IMR-90 (cell line): ENCODE measurements around the gene PLXNC1. TPM values are rescaled to one million over a fixed set of nuclear protein-coding genes. Genes with fewer than 3 reads are reported as not detected.

Experiments used
- ATAC-seq: fragments of 200-7000 bp; cut with Tn5 transposase; 2 replicates; pipeline ENCODE4 v1.9.1; 2020; ENCODE audit warnings: low read depth, mild to moderate bottlenecking, moderate library complexity
- BruUV-seq: library from RNA; stranded (reverse); fragments of 400-500 nt; replicated peaks from 2 replicates; lab custom pipeline; 2021; lab: Mats Ljungman, UMichigan
- CTCF ChIA-PET: fragments of 300-600 bp; formaldehyde crosslinking; extraction: SDS; loops from one replicate; lab custom pipeline; 2021; ENCODE audit warnings: antibody characterized with exemption; lab: Yijun Ruan, JAX
- POLR2A ChIA-PET: fragments of 300-600 bp; sonication (Branson Sonifier 250); formaldehyde crosslinking; loops from one replicate; lab custom pipeline; 2022; ENCODE audit warnings: antibody characterized with exemption; ENCODE audit not compliant: unreplicated experiment; lab: Charles Lee
- DNase-seq: peaks from one replicate; pipeline ENCODE4 v3.0.0; 2013
- H2AFZ ChIP-seq: replicated peaks from 2 replicates; pipeline ENCODE3; 2013; ENCODE audit warnings: low read length, mild to moderate bottlenecking; ENCODE audit not compliant: poor library complexity
- H2AK5ac ChIP-seq: 2 replicates; pipeline ENCODE4 v1.6.1; 2013; ENCODE audit warnings: low read depth, low read length, inconsistent platforms
- H2AK9ac ChIP-seq: replicated peaks from 2 replicates; pipeline ENCODE3; 2013; ENCODE audit warnings: mild to moderate bottlenecking, low read depth, low read length, moderate library complexity; ENCODE audit not compliant: poor library complexity
- H2BK120ac ChIP-seq: 2 replicates; pipeline ENCODE4 v1.6.1; 2013; ENCODE audit warnings: low read depth, low read length, inconsistent platforms
- H2BK15ac ChIP-seq: 3 replicates; pipeline ENCODE4 v1.6.1; 2013; ENCODE audit warnings: low read depth, low read length, inconsistent platforms
- H2BK20ac ChIP-seq: 2 replicates; pipeline ENCODE4 v1.6.1; 2013; ENCODE audit warnings: low read depth, mild to moderate bottlenecking, inconsistent platforms, low read length, moderate library complexity
- H2BK5ac ChIP-seq: 2 replicates; pipeline ENCODE4 v1.6.1; 2013; ENCODE audit warnings: mild to moderate bottlenecking, low read depth, low read length, inconsistent platforms; ENCODE audit not compliant: poor library complexity, severe bottlenecking
- H3K14ac ChIP-seq: replicated peaks from 2 replicates; pipeline ENCODE4 v1.6.1; 2013; ENCODE audit warnings: low read depth, low read length, inconsistent platforms
- H3K18ac ChIP-seq: 2 replicates; pipeline ENCODE4 v1.6.1; 2013; ENCODE audit warnings: low read depth, low read length, control low read depth
- H3K23ac ChIP-seq: 2 replicates; pipeline ENCODE4 v1.6.1; 2013; ENCODE audit warnings: low read depth, low read length, inconsistent platforms
- H3K27ac ChIP-seq: 2 replicates; pipeline ENCODE4 v1.5.1; 2013; ENCODE audit warnings: mild to moderate bottlenecking, control low read depth, low read length; ENCODE audit not compliant: insufficient read depth
- H3K27me3 ChIP-seq: 2 replicates; pipeline ENCODE4 v1.6.1; 2013; ENCODE audit warnings: low read length; ENCODE audit not compliant: control insufficient read depth, insufficient read depth
- H3K36me3 ChIP-seq: 2 replicates; pipeline ENCODE4 v1.6.1; 2013; ENCODE audit warnings: low read length, mixed read lengths; ENCODE audit not compliant: control insufficient read depth, insufficient read depth
- H3K4ac ChIP-seq: 2 replicates; pipeline ENCODE4 v1.6.1; 2013; ENCODE audit warnings: low read depth, low read length, inconsistent platforms
- H3K4me1 ChIP-seq: 2 replicates; pipeline ENCODE4 v1.6.1; 2013; ENCODE audit warnings: low read length, mixed read lengths; ENCODE audit not compliant: control insufficient read depth, insufficient read depth
- H3K4me2 ChIP-seq: 2 replicates; pipeline ENCODE4 v1.6.1; 2013; ENCODE audit warnings: low read depth, mild to moderate bottlenecking, control low read depth, low read length, moderate library complexity
- H3K4me3 ChIP-seq: 2 replicates; pipeline ENCODE4 v1.5.1; 2013; ENCODE audit warnings: low read depth, mild to moderate bottlenecking, control low read depth, low read length, moderate library complexity; ENCODE audit not compliant: insufficient read depth
- H3K56ac ChIP-seq: 2 replicates; pipeline ENCODE4 v1.6.1; 2013; ENCODE audit warnings: low read length, inconsistent platforms; ENCODE audit not compliant: insufficient read depth; ENCODE audit errors: extremely low read depth
- H3K79me1 ChIP-seq, 2 experiments: 2 replicates each; pipeline ENCODE4 v1.6.1; 2013; ENCODE audit warnings: low read length in 2 of 2, inconsistent platforms in 1 of 2, low read depth in 1 of 2
- H3K9ac ChIP-seq: 2 replicates; pipeline ENCODE4 v1.6.1; 2013; ENCODE audit warnings: low read depth, low read length, control low read depth
- H3K9me1 ChIP-seq: 2 replicates; pipeline ENCODE4 v1.6.1; 2013; ENCODE audit warnings: low read length, inconsistent platforms; ENCODE audit not compliant: insufficient read depth
- H3K9me3 ChIP-seq: 2 replicates; pipeline ENCODE4 v1.6.1; 2013; ENCODE audit warnings: low read length; ENCODE audit not compliant: control insufficient read depth, insufficient read depth
- H4K20me1 ChIP-seq: 2 replicates; pipeline ENCODE4 v1.6.1; 2013; ENCODE audit warnings: low read length, inconsistent platforms; ENCODE audit not compliant: insufficient read depth
- H4K5ac ChIP-seq: 2 replicates; pipeline ENCODE4 v1.6.1; 2013; ENCODE audit warnings: mild to moderate bottlenecking, low read depth, low read length, control low read depth
- H4K8ac ChIP-seq, 2 experiments: 2 replicates each; pipeline ENCODE4 v1.6.1; 2013; ENCODE audit warnings: low read depth in 2 of 2, low read length in 2 of 2, control low read depth in 1 of 2, inconsistent platforms in 1 of 2
- H4K91ac ChIP-seq: 2 replicates; pipeline ENCODE4 v1.6.1; 2013; ENCODE audit warnings: low read depth, low read length, inconsistent platforms; ENCODE audit not compliant: insufficient read depth
- MXI1 ChIP-seq: IDR thresholded peaks from 2 replicates; pipeline ENCODE4 v1.6.1; 2012; ENCODE audit warnings: low read depth, mild to moderate bottlenecking, low read length, moderate library complexity, borderline replicate concordance
- WGBS, 2 experiments: methylation state at CpG; one replicate each; pipeline versions ENCODE4 v1.1.5 to v1.1.7; 2013; ENCODE audit warnings: missing lambda C conversion rate in 2 of 2; ENCODE audit not compliant: insufficient read length in 1 of 2; ENCODE audit errors: extremely low coverage in 2 of 2; 5-methylcytosine and 5-hydroxymethylcytosine counted together
- dilution Hi-C: fragments of 300-500 bp; cut with HindIII; formaldehyde crosslinking; loops from one replicate; pipeline ENCODE4 v1.14.3; 2018; ENCODE audit warnings: low sequenced_read_pairs; ENCODE audit not compliant: unreplicated experiment
- in situ Hi-C: fragments of 300-500 bp; cut with MboI; formaldehyde crosslinking; loops from 3 replicates; pipeline ENCODE4 v1.14.3; 2019; ENCODE audit warnings: low sequenced_read_pairs, inconsistent platforms, mixed read lengths
- intact Hi-C: fragments of 100-400 bp; cut with micrococcal nuclease; formaldehyde crosslinking; loops from 2 replicates; pipeline ENCODE4 v1.10.0; 2022
- polyA plus RNA-seq, 3 experiments: library from polyadenylated mRNA; depleted of rRNA; stranded (reverse); fragments of >200 nt; gene quantifications; 2 replicates each; pipeline ENCODE4 v1.2.3, GENCODE V29; 2012; ENCODE audit warnings: low replicate concordance in 1 of 3
- total RNA-seq: library from RNA; depleted of rRNA; stranded (reverse); fragments of >200 nt; gene quantifications from 2 replicates; pipeline ENCODE4 v1.2.3, GENCODE V29; 2012

The PLXNC1 gene
- total and polyA plus RNA-seq, 2 of the 4 experiments (the other 2 are of a cell fraction) = 1.0 to 1.6 TPM

DNA sequence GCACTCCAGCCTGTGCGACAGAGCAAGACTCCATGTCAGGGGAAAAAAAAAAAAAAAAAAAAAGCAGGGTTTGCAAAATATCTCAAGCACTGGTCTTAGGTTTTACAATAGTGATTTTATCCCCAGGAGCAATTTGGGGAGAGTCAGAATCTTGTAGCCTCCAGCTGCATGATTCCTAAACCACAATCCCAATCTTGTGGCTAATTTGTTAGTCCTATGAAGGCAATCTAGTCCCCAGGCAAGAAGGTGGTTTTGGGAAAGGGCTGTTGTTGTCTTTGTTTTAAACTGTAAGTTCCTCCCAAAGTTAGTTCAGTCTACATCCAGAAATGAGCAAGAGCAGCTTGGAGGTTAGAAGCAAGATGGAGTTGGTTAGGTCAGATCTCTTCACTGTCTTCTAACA is 135.7 kb downstream of the PLXNC1 start:
- no peak overlapping the region for H2AFZ ChIP-seq
- no peak overlapping the region for H3K56ac ChIP-seq
- no peak overlapping the region for H2BK120ac ChIP-seq
- no peaks in the 10 kb centered on the region for H3K9me3 ChIP-seq
- no peak overlapping the region for H3K18ac ChIP-seq
- no peak overlapping the region for H2BK15ac ChIP-seq
- no peak overlapping the region for H2BK20ac ChIP-seq
- no peak overlapping the region for H3K23ac ChIP-seq
- no peak overlapping the region for H3K9ac ChIP-seq
- no peaks in the 10 kb centered on the region for H3K9me1 ChIP-seq
- no peak overlapping the region for H3K4me2 ChIP-seq
- H3K4ac ChIP-seq = no peak overlapping the region
- no peak overlapping the region for H2AK9ac ChIP-seq
- WGBS, 2 experiments = no CpG with 5 or more reads among the region's 1 CpG
- no peak overlapping the region for H2BK5ac ChIP-seq
- no peak overlapping the region for H4K91ac ChIP-seq
- no peak overlapping the region for H3K14ac ChIP-seq
- BruUV-seq = no TSS peak
- H3K27ac ChIP-seq = no peak overlapping the region
- no peak overlapping the region for H2AK5ac ChIP-seq
- ATAC-seq (no peak), DNase-seq (no peak)
- no peak overlapping the region for H4K8ac ChIP-seq
- no peak overlapping the region for H4K5ac ChIP-seq
- no peaks in the 10 kb centered on the region for H4K20me1 ChIP-seq
- CTCF ChIA-PET = no interaction called here
- H3K4me3 ChIP-seq = no peak overlapping the region
- peaks cover 4% of the 10 kb centered on the region for H3K27me3 ChIP-seq
- POLR2A ChIA-PET = no interaction called here
- no peak for TF ChIP-seq MXI1
- H3K36me3 ChIP-seq = no peaks in the 10 kb centered on the region
- H3K4me1 ChIP-seq = peaks cover under 1% of the 10 kb centered on the region
- H3K79me1 ChIP-seq = no peaks in the 10 kb centered on the region
- intact Hi-C loops = no loop called here
- dilution Hi-C loops = no loop called here
- in situ Hi-C loops = no loop called here
